DMS79 treated with DMSO at 0.1 percent for 48 hours (cell line): ENCODE data around the gene CEACAM7.

ENCODE experiments used
- DNase-seq: peaks from one replicate; lab custom pipeline; 2025; lab: John Stamatoyannopoulos, UW

The CEACAM7 gene

DNA sequence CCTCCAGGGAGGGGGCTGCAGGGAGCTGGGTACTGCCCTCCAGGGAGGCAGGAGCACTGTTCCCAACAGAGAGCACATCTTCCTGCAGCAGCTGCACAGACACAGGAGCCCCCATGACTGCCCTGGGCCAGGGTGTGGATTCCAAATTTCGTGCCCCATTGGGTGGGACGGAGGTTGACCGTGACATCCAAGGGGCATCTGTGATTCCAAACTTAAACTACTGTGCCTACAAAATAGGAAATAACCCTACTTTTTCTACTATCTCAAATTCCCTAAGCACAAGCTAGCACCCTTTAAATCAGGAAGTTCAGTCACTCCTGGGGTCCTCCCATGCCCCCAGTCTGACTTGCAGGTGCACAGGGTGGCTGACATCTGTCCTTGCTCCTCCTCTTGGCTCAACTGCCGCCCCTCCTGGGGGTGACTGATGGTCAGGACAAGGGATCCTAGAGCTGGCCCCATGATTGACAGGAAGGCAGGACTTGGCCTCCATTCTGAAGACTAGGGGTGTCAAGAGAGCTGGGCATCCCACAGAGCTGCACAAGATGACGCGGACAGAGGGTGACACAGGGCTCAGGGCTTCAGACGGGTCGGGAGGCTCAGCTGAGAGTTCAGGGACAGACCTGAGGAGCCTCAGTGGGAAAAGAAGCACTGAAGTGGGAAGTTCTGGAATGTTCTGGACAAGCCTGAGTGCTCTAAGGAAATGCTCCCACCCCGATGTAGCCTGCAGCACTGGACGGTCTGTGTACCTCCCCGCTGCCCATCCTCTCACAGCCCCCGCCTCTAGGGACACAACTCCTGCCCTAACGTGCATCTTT lies 12.5 kb upstream of the CEACAM7 start:
- DNase-seq = no peak

DNA sequence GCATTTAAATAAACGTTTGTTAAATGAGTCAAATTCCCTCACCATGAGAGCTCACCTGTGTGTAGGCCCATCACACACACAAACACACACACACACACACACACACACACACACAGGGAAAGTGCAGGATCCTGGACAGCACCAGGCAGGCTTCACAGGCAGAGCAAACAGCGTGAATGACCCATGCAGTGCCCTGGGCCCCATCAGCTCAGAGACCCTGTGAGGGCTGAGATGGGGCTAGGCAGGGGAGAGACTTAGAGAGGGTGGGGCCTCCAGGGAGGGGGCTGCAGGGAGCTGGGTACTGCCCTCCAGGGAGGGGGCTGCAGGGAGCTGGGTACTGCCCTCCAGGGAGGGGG lies 11.9 kb upstream of the CEACAM7 start:
- no peak for DNase-seq

DNA sequence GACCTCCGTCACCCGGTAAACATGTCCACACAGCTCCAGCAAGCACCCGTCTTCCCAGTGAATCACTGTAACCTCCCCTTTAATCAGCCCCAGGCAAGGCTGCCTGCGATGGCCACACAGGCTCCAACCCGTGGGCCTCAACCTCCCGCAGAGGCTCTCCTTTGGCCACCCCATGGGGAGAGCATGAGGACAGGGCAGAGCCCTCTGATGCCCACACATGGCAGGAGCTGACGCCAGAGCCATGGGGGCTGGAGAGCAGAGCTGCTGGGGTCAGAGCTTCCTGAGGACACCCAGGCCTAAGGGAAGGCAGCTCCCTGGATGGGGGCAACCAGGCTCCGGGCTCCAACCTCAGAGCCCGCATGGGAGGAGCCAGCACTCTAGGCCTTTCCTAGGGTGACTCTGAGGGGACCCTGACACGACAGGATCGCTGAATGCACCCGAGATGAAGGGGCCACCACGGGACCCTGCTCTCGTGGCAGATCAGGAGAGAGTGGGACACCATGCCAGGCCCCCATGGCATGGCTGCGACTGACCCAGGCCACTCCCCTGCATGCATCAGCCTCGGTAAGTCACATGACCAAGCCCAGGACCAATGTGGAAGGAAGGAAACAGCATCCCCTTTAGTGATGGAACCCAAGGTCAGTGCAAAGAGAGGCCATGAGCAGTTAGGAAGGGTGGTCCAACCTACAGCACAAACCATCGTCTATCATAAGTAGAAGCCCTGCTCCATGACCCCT lies 11.3 kb upstream of the CEACAM7 start:
- DNase-seq = no peak

DNA sequence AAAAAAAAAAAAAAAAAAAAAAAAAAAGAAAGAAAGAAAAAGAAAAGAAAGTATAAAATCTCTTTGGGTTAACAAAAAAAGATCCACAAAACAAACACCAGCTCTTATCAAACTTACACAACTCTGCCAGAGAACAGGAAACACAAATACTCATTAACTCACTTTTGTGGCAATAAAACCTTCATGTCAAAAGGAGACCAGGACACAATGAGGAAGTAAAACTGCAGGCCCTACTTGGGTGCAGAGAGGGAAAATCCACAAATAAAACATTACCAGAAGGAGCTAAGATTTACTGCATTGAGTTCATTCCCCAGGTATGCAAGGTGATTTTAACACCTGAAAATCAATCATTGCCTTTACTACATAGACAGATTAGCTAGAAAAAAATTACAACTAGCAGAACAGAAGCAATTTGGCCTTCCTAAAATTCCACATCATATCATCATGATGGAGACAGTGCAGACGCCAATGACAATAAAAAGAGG lies 10.7 kb upstream of the CEACAM7 start:
- no peak for DNase-seq

DNA sequence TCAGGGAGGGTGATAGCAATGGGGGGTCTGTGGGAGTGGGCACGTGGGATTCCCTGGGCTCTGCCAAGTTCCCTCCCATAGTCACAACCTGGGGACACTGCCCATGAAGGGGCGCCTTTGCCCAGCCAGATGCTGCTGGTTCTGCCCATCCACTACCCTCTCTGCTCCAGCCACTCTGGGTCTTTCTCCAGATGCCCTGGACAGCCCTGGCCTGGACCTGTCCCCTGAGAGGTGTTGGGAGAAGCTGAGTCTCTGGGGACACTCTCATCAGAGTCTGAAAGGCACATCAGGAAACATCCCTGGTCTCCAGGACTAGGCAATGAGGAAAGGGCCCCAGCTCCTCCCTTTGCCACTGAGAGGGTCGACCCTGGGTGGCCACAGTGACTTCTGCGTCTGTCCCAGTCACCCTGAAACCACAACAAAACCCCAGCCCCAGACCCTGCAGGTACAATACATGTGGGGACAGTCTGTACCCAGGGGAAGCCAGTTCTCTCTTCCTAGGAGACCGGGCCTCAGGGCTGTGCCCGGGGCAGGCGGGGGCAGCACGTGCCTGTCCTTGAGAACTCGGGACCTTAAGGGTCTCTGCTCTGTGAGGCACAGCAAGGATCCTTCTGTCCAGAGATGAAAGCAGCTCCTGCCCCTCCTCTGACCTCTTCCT lies 9.3 kb upstream of the CEACAM7 start:
- no peak for DNase-seq

DNA sequence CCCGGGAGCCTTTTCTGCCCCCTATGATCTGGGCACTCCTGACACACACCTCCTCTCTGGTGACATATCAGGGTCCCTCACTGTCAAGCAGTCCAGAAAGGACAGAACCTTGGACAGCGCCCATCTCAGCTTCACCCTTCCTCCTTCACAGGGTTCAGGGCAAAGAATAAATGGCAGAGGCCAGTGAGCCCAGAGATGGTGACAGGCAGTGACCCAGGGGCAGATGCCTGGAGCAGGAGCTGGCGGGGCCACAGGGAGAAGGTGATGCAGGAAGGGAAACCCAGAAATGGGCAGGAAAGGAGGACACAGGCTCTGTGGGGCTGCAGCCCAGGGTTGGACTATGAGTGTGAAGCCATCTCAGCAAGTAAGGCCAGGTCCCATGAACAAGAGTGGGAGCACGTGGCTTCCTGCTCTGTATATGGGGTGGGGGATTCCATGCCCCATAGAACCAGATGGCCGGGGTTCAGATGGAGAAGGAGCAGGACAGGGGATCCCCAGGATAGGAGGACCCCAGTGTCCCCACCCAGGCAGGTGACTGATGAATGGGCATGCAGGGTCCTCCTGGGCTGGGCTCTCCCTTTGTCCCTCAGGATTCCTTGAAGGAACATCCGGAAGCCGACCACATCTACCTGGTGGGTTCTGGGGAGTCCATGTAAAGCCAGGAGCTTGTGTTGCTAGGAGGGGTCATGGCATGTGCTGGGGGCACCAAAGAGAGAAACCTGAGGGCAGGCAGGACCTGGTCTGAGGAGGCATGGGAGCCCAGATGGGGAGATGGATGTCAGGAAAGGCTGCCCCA lies 8.5 kb upstream of the CEACAM7 start:
- DNase-seq = no peak

DNA sequence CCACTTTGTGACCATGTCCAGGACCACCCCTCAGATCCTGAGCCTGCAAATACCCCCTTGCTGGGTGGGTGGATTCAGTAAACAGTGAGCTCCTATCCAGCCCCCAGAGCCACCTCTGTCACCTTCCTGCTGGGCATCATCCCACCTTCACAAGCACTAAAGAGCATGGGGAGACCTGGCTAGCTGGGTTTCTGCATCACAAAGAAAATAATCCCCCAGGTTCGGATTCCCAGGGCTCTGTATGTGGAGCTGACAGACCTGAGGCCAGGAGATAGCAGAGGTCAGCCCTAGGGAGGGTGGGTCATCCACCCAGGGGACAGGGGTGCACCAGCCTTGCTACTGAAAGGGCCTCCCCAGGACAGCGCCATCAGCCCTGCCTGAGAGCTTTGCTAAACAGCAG lies 7.7 kb upstream of the CEACAM7 start:
- DNase-seq = no peak

DNA sequence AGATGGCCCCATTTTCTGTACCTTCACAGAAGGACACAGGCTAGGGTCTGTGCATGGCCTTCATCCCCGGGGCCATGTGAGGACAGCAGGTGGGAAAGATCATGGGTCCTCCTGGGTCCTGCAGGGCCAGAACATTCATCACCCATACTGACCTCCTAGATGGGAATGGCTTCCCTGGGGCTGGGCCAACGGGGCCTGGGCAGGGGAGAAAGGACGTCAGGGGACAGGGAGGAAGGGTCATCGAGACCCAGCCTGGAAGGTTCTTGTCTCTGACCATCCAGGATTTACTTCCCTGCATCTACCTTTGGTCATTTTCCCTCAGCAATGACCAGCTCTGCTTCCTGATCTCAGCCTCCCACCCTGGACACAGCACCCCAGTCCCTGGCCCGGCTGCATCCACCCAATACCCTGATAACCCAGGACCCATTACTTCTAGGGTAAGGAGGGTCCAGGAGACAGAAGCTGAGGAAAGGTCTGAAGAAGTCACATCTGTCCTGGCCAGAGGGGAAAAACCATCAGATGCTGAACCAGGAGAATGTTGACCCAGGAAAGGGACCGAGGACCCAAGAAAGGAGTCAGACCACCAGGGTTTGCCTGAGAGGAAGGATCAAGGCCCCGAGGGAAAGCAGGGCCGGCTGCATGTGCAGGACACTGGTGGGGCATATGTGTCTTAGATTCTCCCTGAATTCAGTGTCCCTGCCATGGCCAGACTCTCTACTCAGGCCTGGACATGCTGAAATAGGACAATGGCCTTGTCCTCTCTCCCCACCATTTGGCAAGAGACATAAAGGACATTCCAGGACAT lies 7.0 kb upstream of the CEACAM7 start:
- DNase-seq = no peak

DNA sequence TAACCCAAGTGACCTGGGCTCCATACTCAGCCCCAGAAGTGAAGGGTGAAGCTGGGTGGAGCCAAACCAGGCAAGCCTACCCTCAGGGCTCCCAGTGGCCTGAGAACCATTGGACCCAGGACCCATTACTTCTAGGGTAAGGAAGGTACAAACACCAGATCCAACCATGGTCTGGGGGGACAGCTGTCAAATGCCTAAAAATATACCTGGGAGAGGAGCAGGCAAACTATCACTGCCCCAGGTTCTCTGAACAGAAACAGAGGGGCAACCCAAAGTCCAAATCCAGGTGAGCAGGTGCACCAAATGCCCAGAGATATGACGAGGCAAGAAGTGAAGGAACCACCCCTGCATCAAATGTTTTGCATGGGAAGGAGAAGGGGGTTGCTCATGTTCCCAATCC lies 6.1 kb upstream of the CEACAM7 start:
- DNase-seq = no peak

DNA sequence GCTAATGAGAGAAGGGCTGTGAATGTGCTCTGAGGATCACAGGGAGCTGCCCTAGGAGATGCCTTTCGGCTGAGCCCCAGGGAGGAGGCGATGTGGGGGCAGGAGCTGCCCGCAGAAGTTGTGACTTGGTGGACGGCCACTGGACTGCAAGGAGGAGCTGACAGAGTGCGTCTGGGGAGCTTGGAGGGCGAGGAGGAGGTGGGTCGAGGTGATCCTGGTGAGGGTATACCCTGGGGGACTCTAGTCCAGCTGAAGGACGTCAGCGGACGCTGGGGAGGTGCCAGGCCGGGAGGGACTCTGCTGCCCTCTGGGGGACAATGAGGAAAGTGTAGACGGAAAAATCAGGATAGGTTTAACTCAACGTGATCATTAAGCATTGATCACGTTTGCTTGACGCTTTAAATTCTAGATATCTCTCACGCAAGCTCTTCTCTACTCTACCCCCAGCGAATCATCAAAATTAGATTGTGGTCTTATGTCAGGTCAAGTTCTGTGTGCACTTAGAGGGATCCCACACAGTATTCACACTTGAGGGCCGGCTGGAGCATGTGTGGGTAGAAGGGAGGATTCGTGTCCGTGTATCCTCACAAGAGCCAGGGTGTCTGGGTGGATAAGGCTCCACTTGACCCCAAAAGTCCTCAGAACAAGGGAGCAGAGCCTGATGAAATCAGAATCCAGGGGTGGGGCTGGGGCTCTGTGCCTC lies 3.3 kb upstream of the CEACAM7 start:
- no peak for DNase-seq

DNA sequence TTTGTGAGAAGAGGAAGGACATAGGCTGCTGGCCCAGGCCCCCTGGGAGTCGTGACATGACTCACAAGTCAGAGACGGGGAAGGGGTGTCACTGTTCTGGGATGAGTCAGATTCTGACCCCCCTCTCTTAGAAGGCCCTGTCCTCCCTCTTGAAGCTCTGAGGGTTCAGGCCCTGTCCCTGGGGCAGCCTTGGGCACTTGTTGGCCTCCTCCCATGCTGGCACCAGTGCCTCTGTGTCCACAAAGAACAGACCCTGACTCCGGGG lies 2.7 kb upstream of the CEACAM7 start:
- DNase-seq = no peak

DNA sequence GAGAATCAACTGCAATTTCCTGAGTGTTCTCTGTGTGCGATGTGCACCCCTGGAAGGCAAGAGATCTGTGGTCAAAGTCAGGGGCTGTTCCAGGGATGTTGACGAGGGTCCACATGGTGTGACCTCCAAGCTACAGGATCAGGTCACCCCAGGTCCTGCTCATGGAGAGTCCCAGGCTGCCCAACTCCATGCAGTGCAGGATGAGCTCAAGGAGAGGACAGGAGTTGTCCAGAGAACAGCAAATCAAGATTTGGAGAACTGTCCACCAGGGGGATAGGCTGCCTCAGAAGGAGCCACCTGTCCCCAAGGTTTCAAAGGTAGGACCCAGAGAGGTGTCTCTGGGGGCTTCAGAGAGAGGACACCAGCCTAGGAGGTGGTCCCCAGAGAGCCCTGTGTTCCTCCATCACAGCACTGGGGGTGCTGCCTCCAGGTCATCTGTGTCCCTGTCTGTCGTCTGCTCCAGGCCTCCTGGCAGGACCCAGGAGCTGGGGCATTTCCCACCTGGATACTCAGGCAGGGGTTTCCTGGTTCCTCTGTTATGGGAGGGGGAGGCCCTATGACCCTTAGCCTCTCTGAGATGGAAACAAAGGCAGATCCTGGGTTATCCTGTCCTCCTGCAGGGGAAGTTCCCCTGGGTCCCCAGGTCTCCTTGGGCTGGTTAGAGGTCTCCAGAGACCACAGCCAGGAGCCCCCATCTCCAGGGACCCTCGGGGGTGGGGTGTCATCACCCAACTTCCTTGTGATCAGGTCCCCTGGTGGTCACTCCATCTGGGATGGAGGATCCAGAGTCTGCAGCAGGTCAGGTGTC lies 2.1 kb upstream of the CEACAM7 start:
- no peak for DNase-seq

DNA sequence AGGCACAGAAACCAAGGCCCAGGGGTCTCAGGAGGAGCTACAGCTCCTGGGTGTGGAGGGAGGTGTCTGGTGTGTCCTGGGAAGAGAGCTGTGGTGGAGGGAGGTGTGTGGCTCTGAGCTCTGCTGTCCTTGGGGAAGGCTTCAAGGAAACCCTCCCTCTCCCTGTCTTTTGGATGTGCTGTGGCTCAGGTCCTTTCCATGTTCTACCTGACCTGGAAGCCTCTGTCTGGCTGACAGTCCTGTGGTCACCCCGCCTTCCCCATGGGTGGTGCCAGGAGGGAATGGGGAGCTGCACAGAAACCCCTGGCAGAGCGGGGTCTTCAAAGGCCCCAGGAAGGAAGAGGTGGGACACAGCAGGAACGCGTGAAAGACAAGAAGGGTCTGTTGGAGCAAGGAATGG lies 617 bp upstream of the CEACAM7 start:
- no peak for DNase-seq

DNA sequence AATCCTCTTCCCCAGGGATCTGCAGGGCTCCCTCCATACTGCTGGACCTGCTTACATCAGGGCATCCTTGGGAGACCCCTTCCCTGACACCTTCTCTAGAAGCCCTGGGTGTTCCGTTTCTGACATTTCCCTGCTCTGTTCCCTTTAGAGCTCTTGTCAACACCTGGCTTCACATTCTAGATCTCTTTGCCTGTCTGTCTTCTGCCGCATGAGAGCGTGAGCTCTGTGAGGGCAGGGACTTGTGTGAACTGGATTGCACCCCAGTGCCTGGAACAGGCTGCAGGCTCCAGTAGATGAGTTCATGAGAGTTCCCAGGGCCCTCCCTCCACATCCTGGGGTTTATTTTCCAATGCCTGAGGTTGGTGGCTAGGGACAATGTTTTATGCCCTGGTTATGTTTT lies 651 bp downstream of the CEACAM7 start:
- no peak for DNase-seq

DNA sequence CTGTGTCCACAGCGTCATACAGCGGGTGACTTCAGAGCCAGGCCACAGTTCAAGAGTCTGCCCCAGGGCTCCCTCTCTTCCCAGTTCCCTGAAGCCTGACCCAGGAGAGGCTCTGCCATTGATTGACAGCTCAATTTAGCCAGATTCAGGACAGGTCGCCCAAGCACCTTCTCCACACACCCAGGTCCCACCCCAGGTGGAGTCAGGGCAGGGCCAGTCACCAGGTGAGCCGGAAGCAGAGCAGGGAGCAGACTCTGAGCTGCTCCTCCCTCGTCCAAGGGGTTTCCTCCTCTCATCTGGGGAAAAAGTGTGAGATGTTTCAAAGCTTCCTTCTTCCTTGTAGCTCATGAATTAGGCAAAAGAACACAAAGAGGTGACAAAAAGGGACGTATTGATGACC lies 5.6 kb downstream of the CEACAM7 start:
- DNase-seq = no peak

DNA sequence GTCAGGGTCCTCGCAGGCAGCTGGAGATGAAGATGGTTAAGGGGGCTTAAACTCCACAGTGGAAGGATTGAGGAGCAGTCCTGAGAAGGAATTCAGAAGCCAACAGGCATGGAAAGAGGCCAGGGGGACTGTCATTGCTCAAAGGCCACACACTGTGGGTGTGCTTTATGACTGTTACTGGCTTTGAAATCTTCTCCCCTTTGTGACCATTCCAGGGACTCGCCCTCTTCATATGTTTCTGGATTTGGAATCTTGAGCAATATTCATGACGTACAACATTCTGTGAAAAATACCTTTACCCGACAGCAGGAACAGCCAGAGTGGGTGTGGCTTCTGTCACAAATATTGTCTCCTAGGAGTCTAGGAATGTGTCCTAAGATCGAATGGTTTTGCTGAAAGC lies 16.6 kb downstream of the CEACAM7 start:
- no peak for DNase-seq

DNA sequence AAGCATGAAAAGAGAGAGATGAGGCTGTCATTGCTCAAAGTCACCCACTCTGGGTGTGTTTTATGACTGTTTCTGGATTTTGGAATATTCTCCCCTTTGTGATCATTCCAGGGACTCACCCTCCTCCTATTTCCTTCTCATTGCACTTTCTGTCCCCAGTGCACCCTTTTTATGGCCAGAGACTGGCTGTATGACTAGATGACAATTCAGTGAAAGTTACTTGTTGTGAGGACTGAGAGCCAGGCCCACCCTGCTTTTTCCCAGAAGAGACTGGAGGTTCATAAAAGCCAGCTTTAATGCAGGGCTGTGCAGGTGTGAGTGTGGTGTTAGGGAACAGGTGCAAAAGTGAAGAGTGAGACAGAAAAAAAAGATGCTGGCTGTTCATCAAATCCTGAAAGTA lies 17.3 kb downstream of the CEACAM7 start:
- no peak for DNase-seq

DNA sequence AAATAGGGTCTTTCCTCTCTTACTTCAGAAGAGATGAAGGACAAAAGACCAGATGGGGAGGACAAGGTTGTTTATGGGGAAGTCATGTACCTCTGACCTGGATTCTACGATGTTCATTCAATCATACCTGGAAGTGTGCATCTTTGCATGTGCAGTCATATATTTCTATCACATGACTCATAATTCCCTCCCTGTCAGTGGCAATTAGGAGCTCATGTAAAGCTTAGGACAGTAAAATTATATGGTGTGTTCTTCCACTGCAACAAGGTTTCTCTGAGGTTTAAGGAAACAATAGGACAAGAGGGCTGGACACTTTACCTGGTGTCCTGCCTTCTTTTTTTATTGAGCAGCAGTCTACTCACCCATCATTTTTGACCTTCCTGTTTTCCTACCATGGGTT lies 19.8 kb downstream of the CEACAM7 start:
- DNase-seq = no peak

DNA sequence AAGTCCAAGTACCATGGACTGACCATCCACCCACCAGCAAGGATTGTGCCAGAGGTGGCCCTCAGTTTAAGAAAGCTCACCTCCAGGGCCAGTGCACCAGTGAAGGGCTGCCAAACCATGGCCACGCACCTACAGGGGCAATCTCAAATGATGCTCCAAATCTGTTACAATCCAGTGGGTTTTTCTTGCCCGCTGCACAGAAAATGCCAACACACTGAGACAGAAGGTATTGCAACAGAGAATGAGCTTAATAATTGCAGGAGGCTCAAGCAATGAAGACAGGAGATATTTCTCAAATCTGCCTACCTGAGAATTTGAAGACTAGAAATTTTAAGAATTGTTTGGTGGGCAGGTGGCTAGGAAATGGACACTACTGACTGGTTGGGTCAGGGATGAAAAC lies 22.0 kb downstream of the CEACAM7 start:
- no peak for DNase-seq

DNA sequence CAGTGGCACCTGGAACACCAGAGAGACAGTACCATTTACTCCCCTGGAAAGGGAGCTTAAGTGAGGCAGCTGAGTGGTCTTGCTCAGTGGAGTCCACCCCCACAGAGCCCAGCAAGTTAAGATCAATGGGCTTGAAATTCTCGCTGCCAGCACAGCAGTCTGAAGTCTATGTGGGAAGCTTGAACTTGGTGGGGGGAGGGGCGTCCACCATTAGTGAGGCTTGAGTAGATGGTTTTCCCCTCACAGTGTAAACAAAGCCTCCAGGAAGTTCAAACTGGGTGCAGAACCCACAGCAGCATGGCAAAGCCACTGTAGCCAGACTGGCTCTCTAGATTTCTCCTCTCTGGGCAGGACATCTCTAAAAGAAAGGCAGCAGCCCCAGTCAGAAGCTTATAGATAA lies 30.9 kb downstream of the CEACAM7 start:
- no peak for DNase-seq
